Right hindlimb (tissue), 1 donor: ENCODE results near the gene INHA.

Source experiments
- DNase-seq: peaks from one replicate; pipeline ENCODE4 v3.0.0-alpha.2; 2018

The INHA gene

DNA sequence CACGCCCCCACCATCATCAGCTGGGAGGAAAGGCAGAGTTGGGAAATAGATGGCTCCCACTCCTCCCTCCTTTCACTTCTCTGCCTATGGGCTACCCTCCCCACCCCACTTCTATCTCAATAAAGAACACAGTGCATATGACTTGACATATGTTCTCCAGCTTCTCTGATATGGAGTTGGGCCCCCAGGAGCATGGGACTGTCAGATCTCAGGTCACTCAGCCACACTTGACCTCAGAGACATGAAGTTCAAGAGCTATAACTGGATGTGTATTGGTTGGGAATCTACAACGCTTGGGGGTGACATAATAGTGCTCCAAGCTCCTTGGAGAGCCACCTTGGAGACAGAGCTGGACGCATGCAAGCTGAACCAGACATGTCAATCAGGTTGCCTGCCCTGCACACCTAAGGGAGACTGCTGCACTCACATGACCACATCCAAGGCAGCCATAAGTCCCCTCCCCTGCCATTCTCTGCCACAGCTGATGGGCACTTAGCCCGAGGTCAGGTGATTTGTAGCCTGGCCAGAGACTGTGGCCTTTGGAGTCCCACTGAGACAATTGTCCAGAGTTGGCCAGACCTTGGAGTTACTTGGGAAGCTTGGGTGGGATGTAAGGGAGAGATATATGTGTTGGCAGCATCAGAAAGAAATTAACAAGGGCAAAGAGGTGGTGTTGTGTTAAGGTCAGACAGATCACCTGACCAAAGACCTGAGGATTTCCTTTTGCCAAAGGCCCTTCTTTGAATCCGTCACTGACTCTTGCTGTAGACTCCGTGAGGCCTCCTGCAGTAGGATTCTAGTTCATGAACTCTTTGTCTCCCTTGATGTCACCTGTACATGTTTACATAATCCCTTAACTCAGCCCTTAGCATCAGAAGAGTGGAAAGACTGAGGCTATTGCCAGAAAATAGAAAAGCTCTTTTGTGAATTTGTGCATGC is 3.7 kb downstream of the INHA start:
- no peak for DNase-seq

DNA sequence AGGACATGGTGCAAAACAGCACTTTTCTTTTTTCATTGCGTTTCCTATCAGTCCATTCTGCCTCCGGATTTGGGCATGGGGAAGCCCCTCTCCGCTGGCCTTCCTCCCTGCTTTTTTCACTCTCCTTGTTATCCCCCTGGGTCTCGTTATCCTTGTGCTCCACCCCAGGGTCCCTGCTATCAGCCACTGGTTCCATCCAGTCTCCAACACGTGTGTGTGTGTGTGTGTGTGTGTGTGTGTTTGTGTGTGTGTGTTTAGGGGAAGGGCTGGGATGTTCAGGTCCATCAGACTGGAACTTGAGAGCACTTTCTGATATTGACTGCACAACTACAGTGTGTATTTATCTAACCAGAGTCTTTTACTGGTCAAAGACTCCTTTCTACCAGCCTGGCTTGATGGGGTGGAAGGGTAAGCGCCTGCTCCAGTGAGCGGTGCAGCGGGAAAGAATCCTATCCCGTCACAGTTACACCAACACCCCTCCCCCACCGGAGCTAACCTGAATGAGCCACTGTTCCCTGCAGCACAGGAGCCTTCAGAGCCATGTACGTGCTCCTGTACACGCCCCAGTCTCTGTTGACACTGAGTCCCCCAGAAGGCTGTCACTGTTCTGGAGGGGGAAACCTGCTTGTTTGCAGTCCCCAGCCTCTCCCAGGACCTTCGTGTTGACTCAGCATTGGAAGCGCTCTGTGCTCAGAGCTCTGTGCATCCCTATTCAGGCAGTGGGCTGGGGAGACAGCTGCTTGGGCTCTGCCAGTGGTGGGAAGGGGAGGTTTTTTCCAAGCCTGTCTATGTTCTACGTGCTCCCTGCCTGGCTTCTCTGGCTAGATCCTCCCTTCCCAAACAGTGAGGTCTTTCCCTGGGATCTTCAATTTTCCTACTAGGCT is 4.6 kb downstream of the INHA start:
- DNase-seq, result peak; percentile 77

GRCh38 chr2:219578811-219579613 is 6.9 kb downstream of the INHA start:
- no peak for DNase-seq

DNA sequence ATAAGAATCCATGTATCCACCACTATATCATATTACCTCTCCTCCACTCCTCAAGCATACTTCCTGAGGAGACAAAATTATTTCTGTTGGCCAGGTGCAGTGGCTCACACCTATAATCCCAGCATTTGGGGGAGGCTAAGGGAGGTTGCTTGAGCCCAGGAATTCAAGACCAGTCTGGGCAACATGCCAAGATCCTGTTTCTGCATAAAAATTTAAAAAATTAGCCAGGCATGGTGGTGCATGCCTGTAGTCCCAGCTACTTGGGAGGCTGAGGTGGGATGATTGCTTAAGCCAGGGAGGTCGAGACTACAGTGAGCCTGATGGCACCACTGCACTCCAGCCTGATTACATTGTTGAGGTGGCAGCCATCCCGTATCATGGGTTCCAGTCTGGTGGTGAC is 9.2 kb downstream of the INHA start:
- DNase-seq, result no peak

DNA sequence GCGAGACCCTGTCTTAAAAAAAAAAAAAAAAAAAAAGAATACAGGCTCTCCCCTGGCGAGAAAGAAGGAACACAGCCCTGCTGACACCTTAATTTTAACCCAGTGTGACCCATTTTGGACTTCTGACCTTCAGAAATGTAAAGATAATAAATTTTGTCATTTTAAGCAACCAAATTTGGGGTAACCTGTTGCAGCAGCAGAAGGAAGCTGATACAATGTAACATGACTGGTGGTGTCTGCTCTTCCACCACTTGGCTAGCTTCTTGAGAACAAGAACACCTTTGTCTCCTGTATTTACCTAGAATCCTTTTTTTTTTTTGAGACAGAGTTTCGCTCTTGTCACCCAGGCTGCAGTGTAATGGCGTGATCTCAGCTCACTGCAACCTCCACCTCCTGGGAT is 19.0 kb downstream of the INHA start:
- no peak for DNase-seq

- no peak for DNase-seq
These were observed 20.6 kb downstream of the INHA start for GRCh38 chr2:219592736-219593135.

DNA sequence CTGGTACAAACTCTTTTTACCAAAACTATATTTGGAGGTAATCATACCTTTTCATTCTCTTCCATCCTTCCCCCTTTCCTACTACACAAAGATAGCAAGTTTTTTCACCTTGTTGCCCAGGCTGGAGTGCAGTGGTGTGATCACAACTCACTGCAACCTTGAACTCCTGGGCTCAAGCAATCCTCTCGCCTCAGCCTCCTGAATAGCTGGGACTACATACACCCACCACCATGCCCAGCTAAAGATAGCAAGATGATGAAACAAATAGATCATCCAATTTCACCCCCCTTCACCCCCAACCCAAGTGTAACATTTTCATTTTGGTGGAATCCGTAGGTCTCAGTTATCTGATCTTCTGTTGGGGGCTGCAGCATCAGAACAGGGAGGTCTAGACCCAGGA is 21.0 kb downstream of the INHA start:
- no peak for DNase-seq

DNA sequence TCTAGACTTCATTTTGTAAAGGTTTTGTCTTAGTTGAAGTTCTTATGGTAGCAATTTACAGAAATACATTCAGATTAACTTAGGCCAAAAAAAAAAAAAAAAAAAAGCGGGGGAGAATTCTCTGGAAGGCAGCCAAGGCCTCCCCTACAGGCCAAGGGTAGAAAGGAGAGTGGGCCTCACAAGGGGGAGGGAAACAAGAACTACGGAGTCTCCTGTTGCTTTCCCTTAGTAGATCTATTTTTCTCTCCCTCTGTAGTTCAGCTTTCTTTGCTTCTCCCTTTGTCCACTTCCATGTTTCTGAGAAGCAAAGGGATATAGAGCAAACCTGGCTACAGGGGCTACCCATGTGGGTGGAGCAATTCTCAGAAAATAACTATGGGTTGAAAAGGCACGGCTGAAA is 23.1 kb downstream of the INHA start:
- DNase-seq, result peak; percentile 85

GRCh38 chr2:219596954-219597551 is 24.9 kb downstream of the INHA start:
- DNase-seq, result no peak

DNA sequence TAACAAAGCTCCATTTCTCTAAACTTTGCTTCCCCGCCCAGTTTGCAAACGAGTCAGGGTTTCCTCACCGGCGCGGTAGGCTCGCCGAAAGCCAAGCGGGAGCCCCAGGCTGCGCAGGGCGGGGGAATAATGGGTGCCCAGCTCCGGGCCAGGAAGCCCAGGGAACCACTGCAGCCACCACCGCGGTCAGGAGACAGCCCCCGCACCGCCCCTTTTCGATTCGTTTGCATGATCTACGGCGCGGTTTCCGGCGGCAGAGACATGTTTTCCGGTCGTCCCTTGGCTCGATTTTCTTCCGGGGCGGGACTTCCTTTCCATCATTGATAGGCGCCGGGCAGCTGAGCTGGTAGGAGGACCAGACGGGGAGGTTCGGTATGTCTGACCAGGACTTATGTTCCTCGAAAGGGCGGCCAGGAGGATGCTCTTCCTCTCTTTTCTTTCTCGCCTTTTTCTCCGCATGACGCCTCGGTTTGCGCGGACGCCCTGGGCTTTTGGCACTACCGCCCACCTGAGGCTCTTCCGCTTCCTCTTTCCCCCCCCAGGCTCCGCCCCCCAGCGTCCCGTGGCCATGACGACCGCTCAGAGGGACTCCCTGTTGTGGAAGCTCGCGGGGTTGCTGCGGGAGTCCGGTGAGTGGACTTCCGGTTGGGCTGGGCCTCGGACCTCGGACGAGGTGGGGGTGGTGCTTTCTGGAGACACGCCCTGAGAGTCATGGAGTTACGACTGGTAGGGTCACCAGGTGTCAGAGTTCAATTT is 25.6 kb downstream of the INHA start, which contains the start of gene STK11IP:
STK11IP (plus strand) TSS at position 306 of the 756 bp plus-strand sequence; CDS start at position 569, 263 bp downstream.
- peak; percentile 97 for DNase-seq

GRCh38 chr2:219598308-219599078 is 26.4 kb downstream of the INHA start:
- DNase-seq, result no peak

- no peak for DNase-seq
These were observed 31.7 kb downstream of the INHA start for GRCh38 chr2:219603771-219604170.

DNA sequence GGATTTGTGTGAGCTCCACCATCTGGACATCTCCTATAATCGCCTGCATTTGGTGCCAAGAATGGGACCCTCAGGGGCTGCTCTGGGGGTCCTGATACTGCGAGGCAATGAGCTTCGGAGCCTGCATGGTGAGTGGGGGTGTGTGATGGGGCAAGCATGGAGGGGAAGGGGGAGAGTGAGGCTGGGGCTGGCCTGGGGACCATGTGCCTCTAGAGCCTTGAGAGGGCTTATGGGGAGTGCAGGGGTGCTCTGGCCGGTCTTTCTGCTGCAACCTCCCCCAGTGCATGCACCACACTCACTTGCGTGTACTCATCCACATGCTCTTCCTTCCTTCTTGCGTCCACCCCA is 33.5 kb downstream of the INHA start:
- DNase-seq, result no peak

GRCh38 chr2:219607931-219608330 is 35.8 kb downstream of the INHA start:
- DNase-seq, result no peak

DNA sequence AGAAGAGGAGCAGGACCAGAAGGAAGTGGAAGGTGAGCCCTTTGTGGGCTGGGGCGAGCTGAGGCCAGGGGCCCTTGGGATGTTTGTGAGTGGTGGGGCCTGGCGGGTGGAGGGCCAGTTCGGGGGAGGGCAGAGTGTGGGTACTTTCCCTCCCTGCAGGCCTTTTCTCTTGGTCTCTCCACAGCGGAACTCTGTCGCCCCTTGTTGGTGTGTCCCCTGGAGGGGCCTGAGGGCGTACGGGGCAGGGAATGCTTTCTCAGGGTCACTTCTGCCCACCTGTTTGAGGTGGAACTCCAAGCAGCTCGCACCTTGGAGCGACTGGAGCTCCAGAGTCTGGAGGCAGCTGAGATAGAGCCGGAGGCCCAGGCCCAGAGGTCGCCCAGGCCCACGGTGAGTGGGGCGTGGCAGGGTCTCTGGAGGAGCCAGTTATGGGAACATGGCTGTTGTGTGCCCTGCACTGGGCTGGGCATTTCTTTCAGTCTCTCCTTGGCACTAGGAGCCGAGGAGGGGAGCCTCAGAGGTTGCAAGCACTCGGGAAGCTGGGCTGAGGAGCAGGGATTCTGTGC is 36.4 kb downstream of the INHA start:
- DNase-seq, result no peak

GRCh38 chr2:219609149-219609750 is 37.1 kb downstream of the INHA start:
- no peak for DNase-seq

DNA sequence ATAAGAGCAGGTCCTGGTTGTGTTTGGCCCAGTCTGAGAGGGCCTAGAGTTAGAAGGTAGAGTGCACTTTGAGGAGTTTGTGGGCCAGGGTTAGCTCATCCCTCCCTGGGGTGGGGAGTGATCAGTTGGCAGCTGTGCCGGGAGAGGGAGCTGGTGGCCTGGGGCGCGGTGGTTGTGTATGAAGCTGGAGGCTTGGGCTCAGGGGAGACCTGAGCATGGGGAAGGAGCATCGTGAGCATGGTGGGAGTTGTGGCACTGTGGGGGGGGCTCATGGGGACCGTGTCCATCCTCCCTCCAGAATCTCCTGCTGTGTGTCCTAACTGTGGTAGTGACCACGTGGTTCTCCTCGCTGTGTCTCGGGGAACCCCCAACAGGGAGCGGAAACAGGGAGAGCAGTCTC is 39.2 kb downstream of the INHA start:
- no peak for DNase-seq

GRCh38 chr2:219611866-219612576 is 39.9 kb downstream of the INHA start:
- no peak for DNase-seq

DNA sequence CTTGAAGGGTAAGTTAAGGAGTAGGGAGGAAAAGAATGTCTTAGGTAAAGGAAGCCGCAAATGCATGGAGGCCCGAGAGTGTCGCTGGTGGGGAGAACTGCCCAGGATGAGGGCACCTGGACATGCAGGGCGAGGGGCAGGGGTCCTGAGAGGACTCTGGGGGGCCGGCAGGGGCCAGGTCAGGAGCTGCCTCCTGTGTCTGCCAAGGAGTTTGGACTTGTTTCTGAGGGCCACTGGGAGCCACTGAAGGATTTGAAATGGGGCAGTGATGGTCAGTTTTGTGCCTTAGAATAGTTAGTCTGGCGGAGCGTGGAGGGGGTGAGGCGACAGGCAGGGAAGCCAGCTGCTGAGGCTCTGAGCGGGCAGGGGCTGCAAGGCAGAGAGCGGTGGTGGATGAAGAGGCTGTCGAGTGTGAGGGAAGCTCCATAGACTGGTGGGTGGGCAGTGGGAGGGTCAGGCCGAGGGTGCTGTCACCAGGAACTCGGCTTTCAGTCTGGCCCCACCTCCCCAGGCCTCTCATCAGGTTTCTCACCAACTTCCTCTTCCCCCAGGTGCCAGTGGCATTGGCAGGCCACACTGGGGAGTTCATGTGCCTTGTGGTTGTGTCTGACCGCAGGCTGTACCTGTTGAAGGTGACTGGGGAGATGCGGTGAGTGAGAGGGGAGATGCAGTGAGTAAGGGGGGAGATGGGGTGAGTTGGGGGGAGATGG is 40.6 kb downstream of the INHA start:
- DNase-seq, result no peak
